Chondrocyte (in vitro differentiated cells): ENCODE data around the gene NR2F1-AS1. TPM values are rescaled to one million over a fixed set of nuclear protein-coding genes. Genes with fewer than 3 reads are reported as not detected.
"Not testable (repeated sequence)": the region's sequence is repeated elsewhere in the genome, so short reads cannot be mapped to it uniquely, and the experiment has no call there.

Experiments used
- DNase-seq: peaks from one replicate; pipeline ENCODE4 v3.0.0; 2021; ENCODE audit warnings: mixed read lengths, low spot score
- H3K27ac Mint-ChIP-seq: one replicate; pipeline ENCODE4 v1.8.0; 2021; ENCODE audit warnings: mild to moderate bottlenecking, moderate library complexity, mixed read lengths; ENCODE audit not compliant: unreplicated experiment
- H3K27me3 Mint-ChIP-seq: 2 replicates; pipeline ENCODE4 v1.8.0; 2021; ENCODE audit warnings: low read depth, mixed read lengths
- H3K36me3 Mint-ChIP-seq: 2 replicates; pipeline ENCODE4 v1.8.0; 2021; ENCODE audit warnings: low read depth, mixed read lengths
- H3K4me1 Mint-ChIP-seq: 2 replicates; pipeline ENCODE4 v1.8.0; 2021; ENCODE audit warnings: low read depth, mild to moderate bottlenecking, mixed read lengths
- H3K4me3 Mint-ChIP-seq: one replicate; pipeline ENCODE4 v1.8.0; 2021; ENCODE audit warnings: mild to moderate bottlenecking, moderate library complexity, mixed read lengths; ENCODE audit not compliant: unreplicated experiment
- H3K9me3 Mint-ChIP-seq: 2 replicates; pipeline ENCODE4 v1.8.0; 2021; ENCODE audit warnings: low read depth, mixed read lengths
- CTCF ChIP-seq: fragments of 200-600 bp; sonication (generic); IDR thresholded peaks from 2 replicates; pipeline ENCODE4 v1.5.0; 2021; ENCODE audit warnings: antibody characterized with exemption, mild to moderate bottlenecking, moderate library complexity
- total RNA-seq: library from RNA; stranded (reverse); gene quantifications from 3 replicates; pipeline ENCODE4 v1.2.1, GENCODE V29; 2021

The NR2F1-AS1 gene
- total RNA-seq, 1 donor from 2014 or later = 16.2 TPM

DNA sequence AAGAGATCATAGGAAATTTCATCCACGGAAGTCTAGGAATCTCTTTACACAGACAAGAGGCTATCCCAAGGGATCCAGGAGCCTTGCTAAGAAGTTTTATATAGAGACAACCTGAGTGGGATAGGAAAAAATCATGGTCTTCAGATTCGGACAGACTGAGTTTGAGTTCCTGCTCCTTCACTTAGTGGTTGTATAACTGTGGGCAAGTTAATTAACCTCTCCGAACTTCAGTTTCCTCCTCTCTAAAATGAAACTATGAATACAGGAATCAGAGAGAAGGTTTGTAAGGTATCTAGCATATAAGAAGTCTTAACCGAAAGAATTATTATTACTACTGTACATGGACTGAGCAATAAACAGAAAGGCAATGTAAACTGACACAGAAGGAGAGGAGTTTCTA, 35.1 kb downstream of the NR2F1-AS1 start:
- Mint-ChIP-seq H3K27me3 (no peaks in the 10 kb centered on the region), H3K4me1 (peaks cover 5% of the 10 kb centered on the region), H3K4me3 (no peak overlapping the region), H3K9me3 (peaks cover 3% of the 10 kb centered on the region), H3K36me3 (peaks cover 16% of the 10 kb centered on the region), H3K27ac (peak overlapping the region; percentile 5)
- no peak for TF ChIP-seq CTCF
- DNase-seq = no peak

GRCh38 chr5:93532370-93532769, 48.6 kb downstream of the NR2F1-AS1 start:
- H3K36me3 Mint-ChIP-seq = peaks cover 24% of the 10 kb centered on the region
- no peak for DNase-seq

DNA sequence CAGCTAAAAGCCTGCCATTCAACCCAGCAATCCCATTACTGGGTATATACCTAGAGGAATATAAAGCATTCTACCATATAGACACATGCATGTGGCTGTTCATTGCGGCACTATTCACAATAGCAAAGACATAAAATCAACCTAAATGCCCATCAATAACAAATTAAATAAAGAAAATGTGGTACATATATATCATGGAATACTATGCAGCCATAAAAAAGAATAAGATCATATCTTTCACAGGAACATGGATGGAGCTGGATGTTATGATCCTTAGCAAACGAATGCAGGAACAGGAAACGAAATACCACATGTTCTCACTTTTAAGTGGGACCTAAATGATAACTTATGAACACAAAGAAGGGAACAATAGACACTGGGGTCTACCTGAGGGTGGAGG, 59.2 kb downstream of the NR2F1-AS1 start:
- H3K36me3 Mint-ChIP-seq = peaks cover 53% of the 10 kb centered on the region
- not testable (repeated sequence) for H3K27ac Mint-ChIP-seq, H3K4me3 Mint-ChIP-seq, H3K27me3 Mint-ChIP-seq, DNase-seq
- peaks cover 25% of the 10 kb centered on the region for H3K4me1 Mint-ChIP-seq
- H3K9me3 Mint-ChIP-seq = peaks cover 39% of the 10 kb centered on the region

More at GRCh38 chr5:93532370-93532769, 48.6 kb downstream of the NR2F1-AS1 start:
- Mint-ChIP-seq H3K4me1 (peaks cover 24% of the 10 kb centered on the region), H3K27me3 (no peaks in the 10 kb centered on the region), H3K27ac (peak overlapping the region; percentile 69), H3K4me3 (no peak overlapping the region), H3K9me3 (peaks cover 26% of the 10 kb centered on the region)
- no peak for TF ChIP-seq CTCF

DNA sequence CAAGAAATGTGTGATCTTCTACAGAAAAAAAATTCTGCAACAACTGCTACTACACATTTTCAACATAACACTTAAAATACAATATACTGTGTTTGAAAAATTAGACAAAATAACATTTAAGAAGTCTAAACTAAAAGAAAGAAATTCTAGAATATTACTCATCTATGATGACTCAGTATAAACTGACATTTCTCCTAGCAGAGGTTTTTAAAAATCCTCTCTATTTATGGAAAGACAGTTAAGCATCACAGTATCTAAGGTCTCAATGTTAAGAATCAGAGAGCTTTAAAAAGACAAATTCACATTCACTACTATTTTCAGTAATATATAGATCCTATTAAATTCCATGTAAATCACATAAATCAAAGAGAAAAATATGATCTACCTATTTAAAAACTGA, 61.3 kb downstream of the NR2F1-AS1 start:
- Mint-ChIP-seq H3K4me1 (peaks cover 25% of the 10 kb centered on the region), H3K36me3 (peaks cover 33% of the 10 kb centered on the region), H3K9me3 (peaks cover 18% of the 10 kb centered on the region), H3K4me3 (no peak overlapping the region), H3K27me3 (no peaks in the 10 kb centered on the region), H3K27ac (peak overlapping the region; percentile 75)
- DNase-seq = no peak
- no peak for TF ChIP-seq CTCF

- Mint-ChIP-seq H3K36me3 (peaks cover 15% of the 10 kb centered on the region), H3K9me3 (peaks cover 17% of the 10 kb centered on the region), H3K4me3 (no peak overlapping the region), H3K27me3 (no peaks in the 10 kb centered on the region), H3K4me1 (peaks cover 31% of the 10 kb centered on the region), H3K27ac (no peak overlapping the region)
- no peak for DNase-seq
- no peak for TF ChIP-seq CTCF
Observed at GRCh38 chr5:93517828-93518227, 63.2 kb downstream of the NR2F1-AS1 start.

- Mint-ChIP-seq H3K27ac (peak overlapping the region; percentile 47), H3K4me1 (peaks cover 21% of the 10 kb centered on the region), H3K36me3 (no peaks in the 10 kb centered on the region), H3K27me3 (no peaks in the 10 kb centered on the region), H3K4me3 (no peak overlapping the region), H3K9me3 (peaks cover 4% of the 10 kb centered on the region)
- DNase-seq = no peak
- TF ChIP-seq CTCF = no peak
Observed at GRCh38 chr5:93513298-93513697, 67.7 kb downstream of the NR2F1-AS1 start.
